Measurements from ENCODE around the gene WDFY1.

WDFY1 gene

DNA sequence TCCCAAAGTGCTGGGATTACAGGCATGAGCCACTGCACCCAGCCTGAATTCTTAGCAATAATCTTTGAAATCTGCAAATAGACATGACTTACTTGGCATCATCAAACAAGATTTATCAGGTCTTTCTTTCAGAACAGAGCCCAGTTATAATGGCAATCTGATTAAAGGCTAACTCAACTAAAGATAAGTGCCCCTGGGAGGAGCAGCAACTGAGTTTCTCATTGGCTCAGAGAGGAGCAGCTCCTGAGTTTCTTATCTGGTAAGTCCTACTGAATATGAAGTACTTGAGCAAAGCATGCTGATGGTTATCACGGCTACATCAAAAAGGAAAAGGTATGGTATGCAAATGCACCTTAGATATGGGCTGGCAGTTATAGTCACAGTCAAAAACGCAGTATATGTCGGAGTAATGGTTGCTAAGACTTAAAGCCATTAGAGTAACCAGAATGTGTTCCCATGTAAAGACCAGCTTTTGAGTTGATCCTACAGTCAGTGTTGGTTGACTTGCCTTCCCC is 92.8 kb downstream of the WDFY1 start:
- DNase-seq: no peak

DNA sequence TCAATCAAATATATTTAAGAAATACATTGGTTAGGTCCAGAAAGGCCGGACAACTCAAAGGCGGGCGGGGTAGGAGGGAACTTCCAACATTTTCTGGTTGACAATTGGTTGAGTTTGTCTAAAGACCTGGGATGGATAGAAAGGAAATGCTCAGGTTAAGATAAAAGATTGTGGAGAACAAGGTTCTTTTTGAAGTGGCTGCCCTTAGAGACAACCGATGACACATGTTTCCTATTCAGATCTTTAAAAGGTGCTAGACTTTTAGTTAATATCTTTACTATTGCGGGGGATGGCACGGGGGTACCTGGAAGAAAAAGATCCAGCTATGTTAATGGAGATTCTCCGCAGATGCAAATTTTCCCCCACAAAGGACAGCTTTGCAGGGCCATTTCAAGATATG is 97.7 kb downstream of the WDFY1 start:
- no peak for DNase-seq

DNA sequence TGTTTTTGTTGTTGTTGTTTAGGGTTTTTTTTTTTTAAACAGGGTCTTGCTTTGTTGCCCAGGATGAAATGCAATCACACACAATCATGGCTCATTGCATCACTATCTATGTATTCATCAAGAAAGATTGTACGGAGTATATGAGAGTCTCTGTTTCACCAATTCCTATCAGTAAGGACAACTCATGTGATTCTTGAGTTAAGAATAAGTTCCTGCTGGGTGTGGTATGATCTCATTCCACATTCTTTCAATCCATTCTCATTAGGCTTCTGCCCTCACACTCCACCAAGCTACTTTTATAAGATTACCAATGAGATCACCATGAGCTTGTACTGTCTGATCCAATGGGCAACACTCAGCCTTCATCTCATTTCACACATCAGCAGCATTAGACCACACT is 98.6 kb downstream of the WDFY1 start:
- DNase-seq: peak; percentile 77

DNA sequence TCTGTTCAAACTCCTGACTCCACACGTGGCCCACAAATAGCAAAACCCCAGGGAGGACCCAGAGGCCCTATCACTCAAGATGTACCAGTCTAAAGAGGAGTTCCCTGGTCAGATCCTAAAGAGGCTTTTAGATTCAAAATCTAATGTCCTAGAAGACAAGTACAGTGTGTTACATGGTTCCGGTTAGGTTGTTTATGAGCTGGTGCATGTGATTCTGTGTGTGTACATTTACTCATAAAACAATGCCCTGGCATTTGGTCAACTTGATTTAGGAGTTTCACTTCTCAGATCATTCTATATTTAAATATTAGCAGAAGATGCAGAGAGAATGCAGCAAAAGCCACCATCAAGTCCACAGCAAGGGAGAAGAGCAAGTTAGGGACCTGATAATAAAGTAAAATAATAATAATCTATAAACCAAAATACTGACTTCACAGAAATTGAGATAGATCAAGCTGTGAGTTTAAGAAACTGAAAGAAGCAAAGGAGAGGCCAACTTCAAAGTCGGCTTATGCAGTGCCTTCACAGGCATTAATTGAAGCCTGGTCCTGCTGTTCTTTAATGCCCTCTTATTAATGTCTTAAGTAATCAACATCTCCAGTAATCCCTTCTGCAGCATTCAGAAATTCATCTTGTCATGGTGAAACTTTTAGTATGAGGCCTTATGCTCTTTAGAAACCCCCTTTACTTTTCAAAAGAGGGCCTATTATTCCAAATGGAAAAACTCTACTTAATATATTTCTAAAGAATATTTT is 103.5 kb downstream of the WDFY1 start:
- DNase-seq: no peak

DNA sequence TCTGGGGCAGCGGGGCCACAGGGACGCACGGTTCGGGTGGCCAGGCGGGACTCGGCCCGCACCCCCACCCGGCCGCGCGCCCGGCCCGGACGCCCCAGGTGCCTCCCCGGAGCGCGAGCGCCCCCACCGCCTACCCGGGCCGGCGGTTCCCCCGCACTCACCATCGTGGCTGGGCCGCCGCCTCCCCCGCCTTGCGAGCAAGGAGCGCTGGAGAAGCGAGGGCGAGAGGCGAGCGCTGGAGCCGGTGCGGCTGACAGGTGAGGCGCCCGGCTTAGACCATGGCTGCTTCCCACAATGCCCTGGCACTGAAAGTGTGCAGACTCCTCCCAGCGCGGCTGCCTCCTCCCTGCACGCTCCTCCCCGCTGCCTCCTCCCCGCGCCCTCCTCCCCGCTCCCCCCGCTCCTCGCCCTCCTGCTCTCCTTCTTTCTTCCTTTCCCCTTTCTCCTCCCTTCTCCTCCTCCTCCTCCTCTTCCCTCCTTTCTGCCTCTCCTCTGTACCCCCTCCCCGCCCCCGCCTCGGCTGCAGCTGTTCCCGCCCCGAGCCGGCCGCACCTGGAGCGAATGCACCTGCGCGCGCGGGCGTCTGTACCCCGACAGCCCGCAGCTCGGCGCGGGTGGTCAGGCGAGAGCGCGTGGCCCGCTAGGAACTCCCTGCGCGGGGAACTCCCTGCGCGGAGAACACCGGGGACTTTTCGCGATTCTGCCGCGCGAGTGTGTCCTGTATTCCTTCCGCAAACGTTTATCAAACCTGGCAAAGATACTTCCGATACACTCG is 107.7 kb downstream of the WDFY1 start, which contains the start of gene AP1S3:
TSS of gene AP1S3 (minus strand) at position 296 of the 775 bp plus-strand sequence. CDS start at position 164, 132 bp downstream.
- DNase-seq: peak; percentile 24

DNA sequence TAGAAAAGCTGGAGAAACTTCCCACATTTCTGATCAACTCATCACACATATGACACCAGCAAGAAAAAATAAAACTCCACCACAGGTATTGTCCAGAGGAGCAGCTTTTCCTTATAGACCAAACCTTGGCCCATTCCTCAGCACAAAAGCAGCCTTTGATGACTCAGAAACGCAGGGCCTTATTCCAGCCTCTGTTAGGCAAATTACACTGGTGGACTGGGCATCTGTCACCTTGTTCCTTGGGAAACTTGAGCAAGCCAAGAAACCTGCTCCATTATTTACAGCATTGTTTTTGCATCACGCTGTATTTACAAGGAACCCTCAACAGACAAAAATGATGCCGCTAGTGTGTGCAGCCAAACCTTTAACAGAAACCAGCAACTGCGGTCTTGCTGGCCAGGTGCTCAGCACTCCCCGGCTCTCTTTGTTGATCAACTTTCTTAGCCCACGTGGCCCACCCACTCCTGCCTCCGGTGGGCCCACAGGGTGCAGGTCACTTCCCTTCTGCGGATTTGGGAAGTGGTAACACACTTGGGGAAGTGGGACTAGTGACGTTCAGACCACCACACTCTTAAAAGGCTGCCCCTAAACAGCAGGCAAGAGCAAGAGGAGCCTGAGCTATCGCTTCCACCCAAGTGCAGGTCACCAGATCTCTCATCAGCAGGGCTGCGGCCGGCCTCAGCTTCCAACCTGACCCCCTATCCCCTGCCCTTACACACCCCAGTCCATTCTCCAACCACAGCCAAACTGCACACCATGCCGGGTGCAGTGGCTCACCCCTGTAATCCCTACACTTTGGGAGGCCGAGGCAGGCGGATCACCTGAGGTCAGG is 109.2 kb downstream of the WDFY1 start:
- DNase-seq: no peak

DNA sequence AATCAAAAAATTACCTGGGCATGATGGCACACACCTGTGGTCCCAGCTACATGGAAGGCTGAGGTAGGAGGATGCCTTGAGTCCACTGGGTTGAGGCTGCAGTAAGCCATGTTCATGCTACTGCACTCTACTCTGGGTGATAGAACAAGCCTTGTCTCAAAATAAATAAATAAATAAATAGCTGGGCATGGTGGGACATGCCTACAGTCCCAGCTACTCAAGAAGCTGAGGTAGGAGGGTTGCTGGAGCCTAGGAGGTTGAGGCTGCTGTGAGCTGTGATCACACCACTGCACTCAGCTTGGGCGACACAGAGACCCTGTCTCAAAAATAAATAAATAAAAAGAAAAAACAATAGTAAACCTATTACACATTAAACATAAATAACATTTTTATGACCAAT is 110.7 kb downstream of the WDFY1 start:
- DNase-seq: no peak

DNA sequence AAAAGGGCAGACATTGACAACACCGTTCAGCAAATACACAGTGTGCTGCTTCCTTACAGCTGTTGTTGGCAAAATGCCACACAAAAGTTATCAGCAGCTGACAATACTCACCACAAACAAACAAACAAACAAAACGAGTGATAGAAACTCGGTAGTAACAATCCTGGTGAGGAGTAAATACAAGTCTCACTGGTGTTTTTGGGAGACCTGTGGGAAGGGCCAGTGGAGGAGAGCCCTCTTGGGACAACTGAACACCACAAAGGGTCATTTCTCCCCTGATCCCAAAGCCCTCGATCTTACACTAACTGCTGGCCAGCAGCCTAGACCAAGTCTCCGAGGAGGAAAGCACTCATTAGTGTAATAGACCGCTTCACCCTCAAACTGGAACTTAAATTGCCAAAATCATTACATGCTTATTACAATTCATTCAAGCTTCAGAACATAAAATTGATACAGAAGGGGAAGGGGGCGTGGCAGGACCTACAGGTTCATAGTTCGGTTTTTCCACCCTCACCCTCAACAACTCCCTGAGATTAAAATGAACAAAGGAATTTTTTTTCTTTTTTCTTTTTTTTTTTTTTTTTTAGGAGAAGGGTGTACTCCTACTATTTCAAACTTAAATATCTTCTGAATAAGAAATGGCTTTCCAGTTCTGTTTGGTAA is 112.8 kb downstream of the WDFY1 start:
- DNase-seq: no peak

DNA sequence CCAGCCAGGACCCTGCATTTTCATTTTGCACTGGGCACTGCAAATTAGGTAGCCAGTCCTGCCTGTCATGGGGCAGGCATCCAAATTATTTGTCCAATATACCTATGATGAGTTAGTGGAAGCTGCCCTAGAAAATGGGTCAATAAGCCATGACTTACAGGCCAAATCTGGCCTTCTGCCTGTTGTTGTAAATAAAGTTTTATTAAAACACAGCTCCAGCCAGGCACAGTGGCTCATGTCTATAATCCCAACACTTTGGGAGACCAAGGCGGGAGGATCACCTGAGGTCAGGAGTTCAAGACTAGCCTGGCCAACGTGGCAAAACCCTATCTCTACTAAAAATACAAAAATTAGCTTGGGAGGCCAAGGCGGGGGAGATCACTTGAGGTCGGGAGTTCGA is 116.0 kb downstream of the WDFY1 start:
- DNase-seq: no peak

DNA sequence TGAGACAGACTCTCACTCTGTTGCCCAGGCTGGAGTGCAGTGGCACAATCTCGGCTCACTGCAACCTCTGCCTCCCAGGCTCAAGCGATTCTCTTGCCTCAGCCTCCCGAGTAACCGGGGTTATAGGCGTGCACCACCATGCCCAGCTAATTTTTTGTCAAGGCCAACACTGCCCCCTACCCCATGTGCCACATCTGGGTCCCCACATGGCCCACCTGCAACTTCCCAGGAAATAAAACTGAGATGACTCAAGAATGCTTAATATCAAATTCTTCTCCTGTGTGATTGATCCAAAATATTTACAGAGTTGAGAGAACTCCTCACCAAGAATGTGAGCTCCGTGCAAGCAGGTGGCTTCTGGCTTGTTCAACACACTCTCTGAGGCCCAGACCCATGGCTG is 116.8 kb downstream of the WDFY1 start:
- no peak for DNase-seq

DNA sequence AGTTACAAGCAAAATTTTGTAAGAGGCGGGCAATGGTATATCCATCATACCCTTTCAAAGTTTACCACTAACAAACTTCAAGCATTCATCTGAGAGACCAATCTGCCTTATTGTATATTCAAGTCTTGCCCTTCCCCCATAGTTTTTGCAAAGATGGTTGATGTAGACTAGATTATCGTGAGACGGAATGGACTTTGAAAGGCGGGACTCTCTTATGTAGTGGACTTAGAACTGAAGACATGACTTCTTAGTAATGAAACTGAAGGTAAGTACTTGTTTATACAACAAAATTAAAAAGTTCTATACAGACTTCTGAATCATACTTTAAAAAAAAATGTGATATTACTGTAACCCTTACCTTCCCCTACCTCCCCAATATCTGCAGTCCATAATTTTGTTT is 118.1 kb downstream of the WDFY1 start:
- no peak for DNase-seq
